Naive thymus-derived CD8-positive, alpha-beta T cell (primary cell): Measurements from ENCODE around the gene KCNF1. TPM values are rescaled to one million over a fixed set of nuclear protein-coding genes. Genes with fewer than 3 reads are reported as not detected.
"Not testable (repeated sequence)": the region's sequence is repeated elsewhere in the genome, so short reads cannot be mapped to it uniquely, and the experiment has no call there.

ENCODE experiments used
- ATAC-seq, 2 donors: fragments of 150-1000 bp; cut with Tn5 transposase in 1 of 2; sonication (Bioruptor Pico), chemical (Tn5 transposase) in 1 of 2; 1 replicate in 1 of 2; 2 replicates in 1 of 2; pipeline ENCODE4 v1.10.0; 2021; ENCODE audit warnings: mild to moderate bottlenecking in 2 of 2, moderate library complexity in 2 of 2
- POLR2A ChIA-PET: fragments of 350-600 bp; sonication (Branson Sonifier 250); formaldehyde crosslinking; loops from one replicate; lab custom pipeline; 2021; ENCODE audit warnings: antibody characterized with exemption; lab: Charles Lee
- DNase-seq, 10 donors: peaks; one replicate each; pipeline versions ENCODE4 v3.0.0 to v3.0.0-alpha.2; 2020 to 2022
- H3K27ac Mint-ChIP-seq, 10 donors: one replicate each; pipeline ENCODE4 v1.8.0; 2020 to 2022; ENCODE audit warnings: mild to moderate bottlenecking in 10 of 10, mixed read lengths in 10 of 10, moderate library complexity in 4 of 10, inconsistent platforms in 1 of 10
- H3K27me3 Mint-ChIP-seq, 5 donors: one replicate each; pipeline ENCODE4 v1.8.0; 2021 to 2022; ENCODE audit warnings: mixed read lengths in 5 of 5
- H3K36me3 Mint-ChIP-seq, 3 donors: one replicate each; pipeline ENCODE4 v1.8.0; 2020 to 2022; ENCODE audit warnings: mixed read lengths in 3 of 3, mild to moderate bottlenecking in 2 of 3, inconsistent platforms in 1 of 3
- H3K4me1 Mint-ChIP-seq, 4 donors: one replicate each; pipeline ENCODE4 v1.8.0; 2021 to 2022; ENCODE audit warnings: mixed read lengths in 4 of 4
- H3K4me3 Mint-ChIP-seq, 10 donors: one replicate each; pipeline ENCODE4 v1.8.0; 2020 to 2022; ENCODE audit warnings: mild to moderate bottlenecking in 10 of 10, mixed read lengths in 10 of 10, moderate library complexity in 6 of 10, inconsistent platforms in 1 of 10
- H3K9me3 Mint-ChIP-seq, 9 donors: one replicate each; pipeline ENCODE4 v1.8.0; 2020 to 2022; ENCODE audit warnings: mixed read lengths in 9 of 9, mild to moderate bottlenecking in 3 of 9, inconsistent platforms in 1 of 9, moderate library complexity in 1 of 9
- polyA plus RNA-seq, 3 donors: library from polyadenylated mRNA; unstranded; fragments of 300-500 nt; fragmentation: Illumina TruSeq; gene quantifications; one replicate each; pipeline ENCODE4 v1.2.3, GENCODE V29; 2021
- total RNA-seq, 8 experiments: library from RNA in 2 of 8; stranded (reverse) in 2 of 8; gene quantifications; one replicate each; pipeline ENCODE4 v1.2.3 and lab custom pipeline; 2021 to 2026

KCNF1 gene
- total and polyA plus RNA-seq, 5 experiments from 2014 or later, result not detected

GRCh38 chr2:10947005-10947440, 35.3 kb downstream of the KCNF1 start:
- DNase-seq (no peak), ATAC-seq (no peak)
- H3K36me3 Mint-ChIP-seq, result no peaks in the 10 kb centered on the region
- no peak overlapping the region for H3K4me3 Mint-ChIP-seq
- POLR2A ChIA-PET, result no interaction called here
- H3K9me3 Mint-ChIP-seq, result peaks cover 0 to 4% (median 0%) of the 10 kb centered on the region in 9 donors
- peaks cover 21 to 82% (median 44%) of the 10 kb centered on the region in 5 donors for H3K27me3 Mint-ChIP-seq
- H3K4me1 Mint-ChIP-seq, result peaks cover 0 to 4% (median 3%) of the 10 kb centered on the region in 4 donors
- H3K27ac Mint-ChIP-seq, result no peak overlapping the region

- Mint-ChIP-seq H3K36me3 (no peaks in the 10 kb centered on the region), H3K4me3 (no peak overlapping the region), H3K27ac (no peak overlapping the region), H3K4me1 (peaks cover under 1 to 7% (median 3%) of the 10 kb centered on the region in 4 donors), H3K27me3 (peaks cover 21 to 82% (median 44%) of the 10 kb centered on the region in 5 donors), H3K9me3 (peaks cover 0 to 5% (median 0%) of the 10 kb centered on the region in 9 donors)
- no peak for DNase-seq
- no peak for ATAC-seq
- POLR2A ChIA-PET, result no interaction called here
These were observed 35.9 kb downstream of the KCNF1 start for GRCh38 chr2:10947446-10948187.

GRCh38 chr2:10948188-10948564, 36.4 kb downstream of the KCNF1 start:
- POLR2A ChIA-PET, result no interaction called here
- H3K27ac Mint-ChIP-seq, result no peak overlapping the region
- ATAC-seq (no peak), DNase-seq (no peak)
- peaks cover 20 to 77% (median 41%) of the 10 kb centered on the region in 5 donors for H3K27me3 Mint-ChIP-seq
- peaks cover 0 to 11% (median 0%) of the 10 kb centered on the region in 9 donors for H3K9me3 Mint-ChIP-seq
- H3K36me3 Mint-ChIP-seq, result no peaks in the 10 kb centered on the region
- H3K4me1 Mint-ChIP-seq, result peaks cover 4 to 13% (median 7%) of the 10 kb centered on the region in 4 donors
- no peak overlapping the region for H3K4me3 Mint-ChIP-seq

GRCh38 chr2:10948606-10949230, 37.0 kb downstream of the KCNF1 start:
- ATAC-seq (no peak), DNase-seq (no peak)
- peaks cover 5 to 16% (median 11%) of the 10 kb centered on the region in 4 donors for H3K4me1 Mint-ChIP-seq
- peaks cover 0 to 16% (median 4%) of the 10 kb centered on the region in 9 donors for H3K9me3 Mint-ChIP-seq
- POLR2A ChIA-PET, result no interaction called here
- H3K4me3 Mint-ChIP-seq, result no peak overlapping the region
- peaks cover 19 to 73% (median 38%) of the 10 kb centered on the region in 5 donors for H3K27me3 Mint-ChIP-seq
- peaks cover 0 to 4% (median 0%) of the 10 kb centered on the region in 3 donors for H3K36me3 Mint-ChIP-seq
- no peak overlapping the region for H3K27ac Mint-ChIP-seq

- H3K4me1 Mint-ChIP-seq, result peaks cover 5 to 16% (median 11%) of the 10 kb centered on the region in 4 donors
- H3K27ac Mint-ChIP-seq, result no peak overlapping the region
- no peak for DNase-seq
- no peak overlapping the region for H3K4me3 Mint-ChIP-seq
- ATAC-seq, result no peak
- peaks cover 0 to 16% (median 4%) of the 10 kb centered on the region in 9 donors for H3K9me3 Mint-ChIP-seq
- POLR2A ChIA-PET, result no interaction called here
- peaks cover 16 to 63% (median 38%) of the 10 kb centered on the region in 5 donors for H3K27me3 Mint-ChIP-seq
- H3K36me3 Mint-ChIP-seq, result peaks cover 0 to 4% (median 0%) of the 10 kb centered on the region in 3 donors
These were observed 38.1 kb downstream of the KCNF1 start for GRCh38 chr2:10949835-10950234.

- Mint-ChIP-seq H3K4me3 (no peak overlapping the region), H3K4me1 (peaks cover 5 to 16% (median 13%) of the 10 kb centered on the region in 4 donors)
These were observed 40.1 kb downstream of the KCNF1 start for GRCh38 chr2:10951558-10952414.

GRCh38 chr2:10954416-10954815, 42.7 kb downstream of the KCNF1 start:
- H3K27ac Mint-ChIP-seq, result no peak overlapping the region
- peaks cover 6 to 51% (median 29%) of the 10 kb centered on the region in 5 donors for H3K27me3 Mint-ChIP-seq
- ATAC-seq (no peak), DNase-seq (no peak)
- peaks cover 5 to 16% (median 12%) of the 10 kb centered on the region in 4 donors for H3K4me1 Mint-ChIP-seq
- H3K4me3 Mint-ChIP-seq, result no peak overlapping the region
- peaks cover 0 to 4% (median 0%) of the 10 kb centered on the region in 3 donors for H3K36me3 Mint-ChIP-seq
- POLR2A ChIA-PET, result no interaction called here
- H3K9me3 Mint-ChIP-seq, result peaks cover 0 to 14% (median 4%) of the 10 kb centered on the region in 9 donors

More at GRCh38 chr2:10951558-10952414, 40.1 kb downstream of the KCNF1 start:
- ATAC-seq (no peak), DNase-seq (no peak)
- Mint-ChIP-seq H3K27ac (no peak overlapping the region), H3K36me3 (peaks cover 0 to 4% (median 0%) of the 10 kb centered on the region in 3 donors), H3K27me3 (peaks cover 11 to 60% (median 36%) of the 10 kb centered on the region in 5 donors), H3K9me3 (peaks cover 0 to 14% (median 4%) of the 10 kb centered on the region in 9 donors)
- POLR2A ChIA-PET, result no interaction called here

- Mint-ChIP-seq H3K4me3 (peak overlapping the region in 1 of 10 donors; percentile 48), H3K27me3 (peaks cover 6 to 43% (median 22%) of the 10 kb centered on the region in 5 donors), H3K9me3 (peaks cover 0 to 14% (median 4%) of the 10 kb centered on the region in 9 donors), H3K27ac (peak overlapping the region in 2 of 10 donors; percentile 55 to 74), H3K4me1 (peaks cover 5 to 16% (median 12%) of the 10 kb centered on the region in 4 donors), H3K36me3 (peaks cover 0 to 4% (median 0%) of the 10 kb centered on the region in 3 donors)
- ATAC-seq (no peak), DNase-seq (no peak)
- POLR2A ChIA-PET, result no interaction called here
These were observed 43.4 kb downstream of the KCNF1 start for GRCh38 chr2:10954856-10955818.

GRCh38 chr2:10956006-10956790, 44.5 kb downstream of the KCNF1 start:
- no peak for DNase-seq
- H3K9me3 Mint-ChIP-seq, result peaks cover 0 to 14% (median 4%) of the 10 kb centered on the region in 9 donors
- H3K27ac Mint-ChIP-seq, result peak overlapping the region in 1 of 10 donors; percentile 61
- POLR2A ChIA-PET, result no interaction called here
- H3K36me3 Mint-ChIP-seq, result peaks cover 0 to 4% (median 0%) of the 10 kb centered on the region in 3 donors
- peaks cover 5 to 16% (median 9%) of the 10 kb centered on the region in 4 donors for H3K4me1 Mint-ChIP-seq
- ATAC-seq, result no peak
- H3K27me3 Mint-ChIP-seq, result peaks cover 5 to 33% (median 16%) of the 10 kb centered on the region in 5 donors
- H3K4me3 Mint-ChIP-seq, result no peak overlapping the region

- H3K4me3 Mint-ChIP-seq, result no peak overlapping the region
- DNase-seq (no peak), ATAC-seq (no peak)
- no peak overlapping the region for H3K27ac Mint-ChIP-seq
- H3K27me3 Mint-ChIP-seq, result peaks cover 5 to 32% (median 16%) of the 10 kb centered on the region in 5 donors
- peaks cover 0 to 4% (median 0%) of the 10 kb centered on the region in 3 donors for H3K36me3 Mint-ChIP-seq
- peaks cover 5 to 11% (median 9%) of the 10 kb centered on the region in 4 donors for H3K4me1 Mint-ChIP-seq
- POLR2A ChIA-PET, result no interaction called here
- H3K9me3 Mint-ChIP-seq, result peaks cover 0 to 14% (median 4%) of the 10 kb centered on the region in 9 donors
These were observed 45.7 kb downstream of the KCNF1 start for GRCh38 chr2:10957391-10957790.

GRCh38 chr2:10958452-10958851, 46.7 kb downstream of the KCNF1 start:
- DNase-seq, H3K27ac Mint-ChIP-seq, H3K4me3 Mint-ChIP-seq, H3K36me3 Mint-ChIP-seq, H3K4me1 Mint-ChIP-seq, POLR2A ChIA-PET, ATAC-seq: not testable (repeated sequence)
- peaks cover 6 to 42% (median 19%) of the 10 kb centered on the region in 5 donors for H3K27me3 Mint-ChIP-seq
- H3K9me3 Mint-ChIP-seq, result peaks cover 0 to 11% (median 1%) of the 10 kb centered on the region in 9 donors
